HEK293 (cell line): ENCODE data around the gene CDR2L.

Experiments used
- CTCF ChIA-PET: fragments of 350-600 bp; formaldehyde crosslinking; extraction: SDS; loops from one replicate; lab custom pipeline; 2021; ENCODE audit warnings: antibody characterized with exemption; lab: Yijun Ruan, JAX
- POLR2A ChIA-PET: fragments of 300-600 bp; formaldehyde crosslinking; extraction: SDS; loops from one replicate; lab custom pipeline; 2020; ENCODE audit warnings: antibody characterized with exemption, inconsistent platforms; lab: Yijun Ruan, JAX
- H3K27ac ChIP-seq: fragments of 200-500 bp; sonication (Bioruptor generic); 2 replicates; pipeline ENCODE4 v1.5.1; 2014; ENCODE audit warnings: low read depth, low read length, control low read depth, inconsistent platforms; ENCODE audit errors: extremely low read depth
- H3K36me3 ChIP-seq, 2 experiments: fragments of 200-500 bp in 1 of 2; sonication (Bioruptor generic) in 1 of 2; 1 replicate in 1 of 2; 2 replicates in 1 of 2; pipeline ENCODE4 v1.5.1; 2014 to 2017; ENCODE audit warnings: inconsistent platforms in 2 of 2, low read length in 2 of 2; ENCODE audit not compliant: control insufficient read depth in 2 of 2, insufficient read depth in 1 of 2
- H3K4me1 ChIP-seq: fragments of 200-500 bp; sonication (Bioruptor generic); 2 replicates; pipeline ENCODE4 v1.5.1; 2014; ENCODE audit warnings: mild to moderate bottlenecking, low read length, inconsistent platforms; ENCODE audit not compliant: control insufficient read depth, insufficient read depth
- H3K4me3 ChIP-seq: 2 replicates; pipeline ENCODE4 v1.5.1; 2011; ENCODE audit warnings: low read depth, mild to moderate bottlenecking, control low read depth, low read length, moderate library complexity
- H3K9me3 ChIP-seq: fragments of 200-500 bp; sonication (Bioruptor generic); 2 replicates; pipeline ENCODE4 v1.5.1; 2014; ENCODE audit warnings: low read depth, low read length, inconsistent platforms; ENCODE audit not compliant: control insufficient read depth, insufficient read depth
- KLF1 ChIP-seq: fragments of 450-650 bp; formaldehyde crosslinking; IDR thresholded peaks from 2 replicates; pipeline ENCODE4 v1.5.1; 2016; ENCODE audit warnings: missing biosample characterization, missing genetic modification characterization
- OSR2 ChIP-seq: fragments of 450-650 bp; formaldehyde crosslinking; IDR thresholded peaks from 2 replicates; pipeline ENCODE4 v1.5.1; 2016; ENCODE audit warnings: missing biosample characterization, missing genetic modification characterization
- PRDM1 ChIP-seq: fragments of 450-650 bp; formaldehyde crosslinking; IDR thresholded peaks from 2 replicates; pipeline ENCODE4; 2016; ENCODE audit warnings: missing biosample characterization, missing genetic modification characterization
- ZBTB20 ChIP-seq: fragments of 450-650 bp; formaldehyde crosslinking; IDR thresholded peaks from 2 replicates; pipeline ENCODE4 v1.5.1; 2016; ENCODE audit warnings: missing biosample characterization, missing genetic modification characterization
- ZBTB21 ChIP-seq: fragments of 450-650 bp; formaldehyde crosslinking; IDR thresholded peaks from 2 replicates; pipeline ENCODE4 v1.5.1; 2017; ENCODE audit warnings: missing biosample characterization, missing genetic modification characterization
- ZFP41 ChIP-seq: fragments of 450-650 bp; formaldehyde crosslinking; IDR thresholded peaks from 2 replicates; pipeline ENCODE4 v1.5.1; 2016; ENCODE audit warnings: missing biosample characterization, missing genetic modification characterization, borderline replicate concordance
- ZNF157 ChIP-seq: fragments of 450-650 bp; formaldehyde crosslinking; IDR thresholded peaks from 2 replicates; pipeline ENCODE4 v1.5.1; 2016; ENCODE audit warnings: missing biosample characterization, missing genetic modification characterization
- ZNF560 ChIP-seq: fragments of 450-650 bp; formaldehyde crosslinking; IDR thresholded peaks from 2 replicates; pipeline ENCODE4 v1.5.1; 2017; ENCODE audit warnings: missing biosample characterization, missing genetic modification characterization, borderline replicate concordance
- ZNF670 ChIP-seq: fragments of 450-650 bp; formaldehyde crosslinking; IDR thresholded peaks from 2 replicates; pipeline ENCODE4 v1.5.1; 2016; ENCODE audit warnings: missing biosample characterization, missing genetic modification characterization, low read depth
- ZNF768 ChIP-seq: fragments of 450-650 bp; formaldehyde crosslinking; IDR thresholded peaks from 2 replicates; pipeline ENCODE4 v1.5.1; 2018; ENCODE audit warnings: missing biosample characterization, mild to moderate bottlenecking, missing genetic modification characterization
- TF ChIP-seq, protein P1 (sequence below): fragments of 450-650 bp; formaldehyde crosslinking; IDR thresholded peaks from 2 replicates; pipeline ENCODE4 v1.5.1; 2016; ENCODE audit warnings: missing biosample characterization, missing genetic modification characterization
- TF ChIP-seq, protein P2 (sequence below): fragments of 450-650 bp; formaldehyde crosslinking; IDR thresholded peaks from 2 replicates; pipeline ENCODE4 v1.5.1; 2016; ENCODE audit warnings: missing biosample characterization, missing genetic modification characterization
- TF ChIP-seq, protein P3 (sequence below): fragments of 450-650 bp; formaldehyde crosslinking; IDR thresholded peaks from 2 replicates; pipeline ENCODE4 v1.5.1; 2016; ENCODE audit warnings: missing biosample characterization, missing genetic modification characterization
- TF ChIP-seq, protein P4 (sequence below): fragments of 450-650 bp; formaldehyde crosslinking; conservative IDR thresholded peaks from 2 replicates; pipeline ENCODE4 v1.5.1; 2016; ENCODE audit warnings: low read depth, missing biosample characterization, missing genetic modification characterization
- TF ChIP-seq, protein P5 (sequence below): fragments of 450-650 bp; formaldehyde crosslinking; IDR thresholded peaks from 2 replicates; pipeline ENCODE4 v1.5.1; 2016; ENCODE audit warnings: missing biosample characterization, missing genetic modification characterization, low read depth

Gene CDR2L

DNA sequence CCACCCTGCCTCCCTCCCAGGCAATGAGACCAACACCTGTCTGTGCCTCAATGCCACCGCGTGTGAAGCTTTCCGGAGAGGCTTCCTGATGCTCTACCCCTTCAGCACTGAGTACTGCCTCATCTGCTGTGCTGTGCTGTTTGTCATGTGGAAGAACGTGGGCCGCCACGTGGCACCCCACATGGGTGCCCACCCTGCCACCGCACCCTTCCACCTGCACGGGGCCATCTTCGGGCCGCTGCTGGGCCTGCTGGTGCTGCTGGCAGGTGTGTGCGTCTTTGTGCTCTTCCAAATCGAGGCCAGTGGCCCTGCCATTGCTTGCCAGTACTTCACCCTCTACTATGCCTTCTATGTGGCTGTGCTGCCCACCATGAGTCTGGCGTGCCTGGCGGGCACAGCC is 40.8 kb upstream of the CDR2L start:
- TF ChIP-seq PRDM1 (tag by site-specific recombination) (no peak), ZNF768 (tag by site-specific recombination) (no peak), ZNF560 (tag by site-specific recombination) (no peak), OSR2 (tag by site-specific recombination) (no peak)
- TF ChIP-seq, protein P1, sequence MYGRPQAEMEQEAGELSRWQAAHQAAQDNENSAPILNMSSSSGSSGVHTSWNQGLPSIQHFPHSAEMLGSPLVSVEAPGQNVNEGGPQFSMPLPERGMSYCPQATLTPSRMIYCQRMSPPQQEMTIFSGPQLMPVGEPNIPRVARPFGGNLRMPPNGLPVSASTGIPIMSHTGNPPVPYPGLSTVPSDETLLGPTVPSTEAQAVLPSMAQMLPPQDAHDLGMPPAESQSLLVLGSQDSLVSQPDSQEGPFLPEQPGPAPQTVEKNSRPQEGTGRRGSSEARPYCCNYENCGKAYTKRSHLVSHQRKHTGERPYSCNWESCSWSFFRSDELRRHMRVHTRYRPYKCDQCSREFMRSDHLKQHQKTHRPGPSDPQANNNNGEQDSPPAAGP (tag by site-specific recombination), result no peak
- Histone ChIP-seq H3K9me3 (no peaks in the 10 kb centered on the region), H3K4me1 (no peaks in the 10 kb centered on the region), H3K4me3 (no peak overlapping the region), H3K27ac (no peak overlapping the region), H3K36me3 (no peaks in the 10 kb centered on the region)
- ChIA-PET POLR2A (interaction anchor here (1.1 kb wide), 1 partner anchor 25 kb away, joined by 3 read pairs; the partner anchor contains the start of gene HID1), CTCF (interaction anchor here (1.0 to 10.3 kb wide), 2 partner anchors 13 to 23 kb away, joined by 4 to 100 read pairs; partner anchors contain the start of gene OTOP2)

DNA sequence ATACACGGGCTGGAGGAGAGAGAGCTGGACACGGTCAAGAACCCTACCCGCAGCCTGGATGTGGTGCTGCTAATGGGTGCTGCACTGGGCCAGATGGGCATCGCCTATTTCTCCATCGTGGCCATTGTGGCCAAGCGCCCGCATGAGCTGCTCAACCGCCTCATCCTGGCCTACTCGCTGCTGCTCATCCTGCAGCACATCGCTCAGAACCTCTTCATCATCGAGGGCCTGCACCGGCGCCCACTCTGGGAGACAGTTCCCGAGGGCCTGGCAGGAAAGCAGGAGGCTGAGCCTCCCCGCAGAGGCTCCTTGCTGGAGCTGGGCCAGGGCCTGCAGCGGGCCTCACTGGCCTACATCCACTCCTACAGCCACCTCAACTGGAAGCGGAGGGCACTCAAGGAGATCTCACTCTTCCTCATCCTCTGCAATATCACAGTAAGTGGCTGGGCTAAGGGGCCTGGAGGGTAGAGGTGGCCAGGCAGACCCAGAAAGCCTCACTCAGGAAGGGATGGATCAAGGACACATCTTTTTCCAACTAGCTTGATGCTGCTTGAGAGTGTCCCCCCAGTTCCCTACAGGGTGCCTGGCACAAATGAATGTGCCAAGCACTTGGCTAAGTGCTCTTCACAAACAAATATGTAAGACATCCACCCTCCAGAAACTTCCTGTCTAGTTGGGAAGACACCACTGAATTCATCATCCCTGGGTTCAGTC is 40.2 kb upstream of the CDR2L start:
- TF ChIP-seq, protein P2, sequence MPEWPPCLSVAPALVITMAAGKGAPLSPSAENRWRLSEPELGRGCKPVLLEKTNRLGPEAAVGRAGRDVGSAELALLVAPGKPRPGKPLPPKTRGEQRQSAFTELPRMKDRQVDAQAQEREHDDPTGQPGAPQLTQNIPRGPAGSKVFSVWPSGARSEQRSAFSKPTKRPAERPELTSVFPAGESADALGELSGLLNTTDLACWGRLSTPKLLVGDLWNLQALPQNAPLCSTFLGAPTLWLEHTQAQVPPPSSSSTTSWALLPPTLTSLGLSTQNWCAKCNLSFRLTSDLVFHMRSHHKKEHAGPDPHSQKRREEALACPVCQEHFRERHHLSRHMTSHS, result no peak
- TF ChIP-seq ZFP41 (tag by site-specific recombination) (no peak), ZBTB21 (tag by site-specific recombination) (no peak), ZNF157 (no peak), KLF1 (tag by site-specific recombination) (no peak), ZBTB20 (tag by site-specific recombination) (no peak), ZNF670 (tag by site-specific recombination) (no peak)
- TF ChIP-seq, protein P3, sequence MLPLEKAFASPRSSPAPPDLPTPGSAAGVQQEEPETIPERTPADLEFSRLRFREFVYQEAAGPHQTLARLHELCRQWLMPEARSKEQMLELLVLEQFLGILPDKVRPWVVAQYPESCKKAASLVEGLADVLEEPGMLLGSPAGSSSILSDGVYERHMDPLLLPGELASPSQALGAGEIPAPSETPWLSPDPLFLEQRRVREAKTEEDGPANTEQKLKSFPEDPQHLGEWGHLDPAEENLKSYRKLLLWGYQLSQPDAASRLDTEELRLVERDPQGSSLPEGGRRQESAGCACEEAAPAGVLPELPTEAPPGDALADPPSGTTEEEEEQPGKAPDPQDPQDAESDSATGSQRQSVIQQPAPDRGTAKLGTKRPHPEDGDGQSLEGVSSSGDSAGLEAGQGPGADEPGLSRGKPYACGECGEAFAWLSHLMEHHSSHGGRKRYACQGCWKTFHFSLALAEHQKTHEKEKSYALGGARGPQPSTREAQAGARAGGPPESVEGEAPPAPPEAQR, result no peak
- TF ChIP-seq, protein P4, sequence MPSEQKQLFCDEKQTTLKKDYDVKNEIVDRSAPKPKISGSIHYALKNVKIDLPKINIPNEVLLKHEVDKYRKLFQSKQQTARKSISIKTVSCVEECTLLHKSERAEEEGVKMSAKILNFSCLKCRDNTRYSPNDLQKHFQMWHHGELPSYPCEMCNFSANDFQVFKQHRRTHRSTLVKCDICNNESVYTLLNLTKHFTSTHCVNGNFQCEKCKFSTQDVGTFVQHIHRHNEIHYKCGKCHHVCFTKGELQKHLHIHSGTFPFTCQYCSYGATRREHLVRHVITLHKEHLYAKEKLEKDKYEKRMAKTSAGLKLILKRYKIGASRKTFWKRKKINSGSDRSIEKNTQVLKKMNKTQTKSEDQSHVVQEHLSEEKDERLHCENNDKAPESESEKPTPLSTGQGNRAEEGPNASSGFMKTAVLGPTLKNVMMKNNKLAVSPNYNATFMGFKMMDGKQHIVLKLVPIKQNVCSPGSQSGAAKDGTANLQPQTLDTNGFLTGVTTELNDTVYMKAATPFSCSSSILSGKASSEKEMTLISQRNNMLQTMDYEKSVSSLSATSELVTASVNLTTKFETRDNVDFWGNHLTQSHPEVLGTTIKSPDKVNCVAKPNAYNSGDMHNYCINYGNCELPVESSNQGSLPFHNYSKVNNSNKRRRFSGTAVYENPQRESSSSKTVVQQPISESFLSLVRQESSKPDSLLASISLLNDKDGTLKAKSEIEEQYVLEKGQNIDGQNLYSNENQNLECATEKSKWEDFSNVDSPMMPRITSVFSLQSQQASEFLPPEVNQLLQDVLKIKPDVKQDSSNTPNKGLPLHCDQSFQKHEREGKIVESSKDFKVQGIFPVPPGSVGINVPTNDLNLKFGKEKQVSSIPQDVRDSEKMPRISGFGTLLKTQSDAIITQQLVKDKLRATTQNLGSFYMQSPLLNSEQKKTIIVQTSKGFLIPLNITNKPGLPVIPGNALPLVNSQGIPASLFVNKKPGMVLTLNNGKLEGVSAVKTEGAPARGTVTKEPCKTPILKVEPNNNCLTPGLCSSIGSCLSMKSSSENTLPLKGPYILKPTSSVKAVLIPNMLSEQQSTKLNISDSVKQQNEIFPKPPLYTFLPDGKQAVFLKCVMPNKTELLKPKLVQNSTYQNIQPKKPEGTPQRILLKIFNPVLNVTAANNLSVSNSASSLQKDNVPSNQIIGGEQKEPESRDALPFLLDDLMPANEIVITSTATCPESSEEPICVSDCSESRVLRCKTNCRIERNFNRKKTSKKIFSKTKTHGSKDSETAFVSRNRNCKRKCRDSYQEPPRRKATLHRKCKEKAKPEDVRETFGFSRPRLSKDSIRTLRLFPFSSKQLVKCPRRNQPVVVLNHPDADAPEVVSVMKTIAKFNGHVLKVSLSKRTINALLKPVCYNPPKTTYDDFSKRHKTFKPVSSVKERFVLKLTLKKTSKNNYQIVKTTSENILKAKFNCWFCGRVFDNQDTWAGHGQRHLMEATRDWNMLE (tag by site-specific recombination), result no peak
- TF ChIP-seq, protein P5, sequence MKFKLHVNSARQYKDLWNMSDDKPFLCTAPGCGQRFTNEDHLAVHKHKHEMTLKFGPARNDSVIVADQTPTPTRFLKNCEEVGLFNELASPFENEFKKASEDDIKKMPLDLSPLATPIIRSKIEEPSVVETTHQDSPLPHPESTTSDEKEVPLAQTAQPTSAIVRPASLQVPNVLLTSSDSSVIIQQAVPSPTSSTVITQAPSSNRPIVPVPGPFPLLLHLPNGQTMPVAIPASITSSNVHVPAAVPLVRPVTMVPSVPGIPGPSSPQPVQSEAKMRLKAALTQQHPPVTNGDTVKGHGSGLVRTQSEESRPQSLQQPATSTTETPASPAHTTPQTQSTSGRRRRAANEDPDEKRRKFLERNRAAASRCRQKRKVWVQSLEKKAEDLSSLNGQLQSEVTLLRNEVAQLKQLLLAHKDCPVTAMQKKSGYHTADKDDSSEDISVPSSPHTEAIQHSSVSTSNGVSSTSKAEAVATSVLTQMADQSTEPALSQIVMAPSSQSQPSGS (tag by site-specific recombination), result no peak
- TF ChIP-seq, all 188 proteins: peak for 0
- ChIA-PET CTCF (interaction anchor here (0.7 to 10.3 kb wide), 4 partner anchors 12 to 323 kb away, joined by 3 to 100 read pairs (median 4); partner anchors contain the start of gene OTOP2), POLR2A (no interaction called here)
- Histone ChIP-seq H3K4me1 (no peaks in the 10 kb centered on the region), H3K9me3 (no peaks in the 10 kb centered on the region), H3K27ac (no peak overlapping the region), H3K4me3 (no peak overlapping the region), H3K36me3 (no peaks in the 10 kb centered on the region)
